H9 (cell line): ENCODE measurements around the gene ZNF407. TPM values are rescaled to one million over a fixed set of nuclear protein-coding genes. Genes with fewer than 3 reads are reported as not detected.

Experiments used
- DNase-seq: peaks from one replicate; pipeline ENCODE4 v3.0.0-alpha.2; 2017
- H2AFZ ChIP-seq: one replicate; pipeline ENCODE4 v1.6.1; 2013; ENCODE audit warnings: mild to moderate bottlenecking, low read length, control low read depth, moderate library complexity
- H2AK5ac ChIP-seq: 2 replicates; pipeline ENCODE4 v1.6.1; 2013; ENCODE audit warnings: low read length, control low read depth, mixed read lengths; ENCODE audit not compliant: insufficient read length
- H2BK120ac ChIP-seq: one replicate; pipeline ENCODE4 v1.6.1; 2013; ENCODE audit warnings: low read depth, mild to moderate bottlenecking, low read length, control low read depth, inconsistent platforms; ENCODE audit not compliant: poor library complexity, severe bottlenecking
- H2BK12ac ChIP-seq: 2 replicates; pipeline ENCODE4 v1.6.1; 2013; ENCODE audit warnings: low read length, control low read depth, mixed read lengths, low read depth; ENCODE audit not compliant: insufficient read length
- H2BK15ac ChIP-seq: 2 replicates; pipeline ENCODE4 v1.6.1; 2013; ENCODE audit warnings: low read depth, low read length, control low read depth
- H2BK20ac ChIP-seq: one replicate; pipeline ENCODE4 v1.6.1; 2013; ENCODE audit warnings: low read depth, mild to moderate bottlenecking, low read length, control low read depth, inconsistent platforms; ENCODE audit not compliant: poor library complexity, severe bottlenecking
- H2BK5ac ChIP-seq: 2 replicates; pipeline ENCODE4 v1.6.1; 2013; ENCODE audit warnings: low read length, control low read depth, mixed read lengths; ENCODE audit not compliant: insufficient read length
- H3K14ac ChIP-seq: 2 replicates; pipeline ENCODE4 v1.6.1; 2013; ENCODE audit warnings: low read length, control low read depth; ENCODE audit not compliant: insufficient read depth
- H3K18ac ChIP-seq: 2 replicates; pipeline ENCODE4 v1.6.1; 2013; ENCODE audit warnings: low read depth, mild to moderate bottlenecking, mixed read lengths, low read length, control low read depth; ENCODE audit not compliant: insufficient read length
- H3K23ac ChIP-seq: 2 replicates; pipeline ENCODE4 v1.6.1; 2013; ENCODE audit warnings: low read length, control low read depth, mixed read lengths, low read depth; ENCODE audit not compliant: insufficient read length
- H3K23me2 ChIP-seq: 2 replicates; pipeline ENCODE4 v1.6.1; 2013; ENCODE audit warnings: low read depth, mild to moderate bottlenecking, mixed read lengths, low read length, control low read depth; ENCODE audit not compliant: insufficient read length, poor library complexity, severe bottlenecking
- H3K27ac ChIP-seq: 2 replicates; pipeline ENCODE4 v1.5.1; 2013; ENCODE audit warnings: low read length, control low read depth, mixed read lengths, low read depth; ENCODE audit not compliant: insufficient read length
- H3K27me3 ChIP-seq: 2 replicates; pipeline ENCODE4 v1.6.1; 2013; ENCODE audit warnings: low read length, control low read depth, inconsistent platforms; ENCODE audit not compliant: insufficient read depth
- H3K4ac ChIP-seq: 2 replicates; pipeline ENCODE4 v1.6.1; 2013; ENCODE audit warnings: low read depth, mild to moderate bottlenecking, control low read depth, inconsistent platforms, low read length, moderate library complexity
- H3K4me1 ChIP-seq: 2 replicates; pipeline ENCODE4 v1.6.1; 2013; ENCODE audit warnings: low read length, control low read depth, inconsistent platforms; ENCODE audit not compliant: insufficient read depth
- H3K4me2 ChIP-seq: 2 replicates; pipeline ENCODE4 v1.6.1; 2013; ENCODE audit warnings: low read length, control low read depth, mixed read lengths; ENCODE audit not compliant: insufficient read length, insufficient read depth
- H3K56ac ChIP-seq: 2 replicates; pipeline ENCODE4 v1.6.1; 2013; ENCODE audit warnings: low read depth, mild to moderate bottlenecking, mixed read lengths, low read length, control low read depth; ENCODE audit not compliant: insufficient read length
- H3K79me1 ChIP-seq: 2 replicates; pipeline ENCODE4 v1.6.1; 2013; ENCODE audit warnings: low read depth, mild to moderate bottlenecking, moderate library complexity, low read length, control low read depth, inconsistent platforms; ENCODE audit not compliant: insufficient read depth, poor library complexity, severe bottlenecking
- H3K79me2 ChIP-seq: 2 replicates; pipeline ENCODE4 v1.6.1; 2013; ENCODE audit warnings: low read length, control low read depth, inconsistent platforms; ENCODE audit not compliant: insufficient read depth
- H3K9ac ChIP-seq: 2 replicates; pipeline ENCODE4 v1.6.1; 2013; ENCODE audit warnings: low read length, control low read depth, mixed read lengths; ENCODE audit not compliant: insufficient read length; ENCODE audit errors: extremely low read depth
- H3K9me3 ChIP-seq: one replicate; pipeline ENCODE4 v1.6.1; 2013; ENCODE audit warnings: low read depth, low read length, inconsistent platforms; ENCODE audit not compliant: control insufficient read depth
- H3T11ph ChIP-seq: one replicate; pipeline ENCODE4 v1.6.1; 2013; ENCODE audit warnings: mild to moderate bottlenecking, low read length, control low read depth, inconsistent platforms
- H4K20me1 ChIP-seq: one replicate; pipeline ENCODE4 v1.6.1; 2013; ENCODE audit not compliant: control insufficient read depth, insufficient read length, insufficient read depth
- H4K5ac ChIP-seq: 2 replicates; pipeline ENCODE4 v1.6.1; 2013; ENCODE audit warnings: low read depth, mild to moderate bottlenecking, mixed read lengths, low read length, control low read depth; ENCODE audit not compliant: insufficient read length
- H4K8ac ChIP-seq: replicated peaks from 2 replicates; pipeline ENCODE4 v1.6.1; 2013; ENCODE audit warnings: low read length, control low read depth, mixed read lengths, low read depth; ENCODE audit not compliant: insufficient read length
- H4K91ac ChIP-seq: 2 replicates; pipeline ENCODE4 v1.6.1; 2013; ENCODE audit warnings: low read depth, mild to moderate bottlenecking, moderate library complexity, mixed read lengths, low read length, control low read depth; ENCODE audit not compliant: insufficient read length
- H3K27ac Mint-ChIP-seq, 3 experiments: 2 replicates in 2 of 3; 3 replicates in 1 of 3; pipeline ENCODE4 v1.8.0; 2020 to 2021; ENCODE audit warnings: mixed read lengths in 3 of 3, mild to moderate bottlenecking in 1 of 3, moderate library complexity in 1 of 3
- H3K27me3 Mint-ChIP-seq: 2 replicates; pipeline ENCODE4 v1.8.0; 2021; ENCODE audit warnings: low read depth, mild to moderate bottlenecking, moderate library complexity, mixed read lengths
- H3K36me3 Mint-ChIP-seq, 3 experiments: 2 replicates in 2 of 3; 3 replicates in 1 of 3; pipeline ENCODE4 v1.8.0; 2020 to 2021; ENCODE audit warnings: low read depth in 3 of 3, mixed read lengths in 3 of 3; ENCODE audit not compliant: insufficient read depth in 1 of 3
- H3K4me1 Mint-ChIP-seq, 2 experiments: 2 replicates each; pipeline ENCODE4 v1.8.0; 2020; ENCODE audit warnings: mixed read lengths in 2 of 2
- H3K4me3 Mint-ChIP-seq, 2 experiments: 2 replicates in 1 of 2; 3 replicates in 1 of 2; pipeline ENCODE4 v1.8.0; 2020 to 2021; ENCODE audit warnings: mild to moderate bottlenecking in 2 of 2, mixed read lengths in 2 of 2, moderate library complexity in 1 of 2
- H3K9me3 Mint-ChIP-seq, 2 experiments: 2 replicates in 1 of 2; 3 replicates in 1 of 2; pipeline ENCODE4 v1.8.0; 2020; ENCODE audit warnings: mild to moderate bottlenecking in 2 of 2, mixed read lengths in 2 of 2, moderate library complexity in 1 of 2
- CTCF ChIP-seq: fragments of 200-600 bp; sonication (generic); conservative IDR thresholded peaks from 3 replicates; pipeline ENCODE4 v1.8.0; 2021; ENCODE audit warnings: antibody characterized with exemption, mild to moderate bottlenecking
- WGBS: extraction: QIAGEN DNeasy Blood & Tissue Kit; methylation state at CpG from one replicate; pipeline ENCODE4 v1.1.7; 2013; ENCODE audit warnings: missing lambda C conversion rate, low lambda C conversion rate, mixed read lengths; ENCODE audit not compliant: insufficient read length; ENCODE audit errors: extremely low coverage; 5-methylcytosine and 5-hydroxymethylcytosine counted together
- total RNA-seq: library from RNA; stranded (reverse); gene quantifications from 2 replicates; pipeline ENCODE4 v1.2.1, GENCODE V29; 2021

The ZNF407 gene
- total RNA-seq, 1 experiment from 2014 or later, result 8.7 TPM

- no peak for TF ChIP-seq CTCF
- Histone ChIP-seq H3K4ac (no peak overlapping the region), H3K9ac (no peak overlapping the region), H3T11ph (no peak overlapping the region), H3K23me2 (no peaks in the 10 kb centered on the region), H2BK5ac (no peak overlapping the region), H2BK20ac (no peak overlapping the region), H2AK5ac (no peak overlapping the region), H2AFZ (no peak overlapping the region), H3K4me1 (no peaks in the 10 kb centered on the region; the same call in 1 of the 2 replicates), H2BK15ac (no peak overlapping the region), H3K27me3 (no peaks in the 10 kb centered on the region), H3K23ac (no peak overlapping the region), H3K79me1 (no peaks in the 10 kb centered on the region), H4K8ac (no peak overlapping the region), H3K18ac (no peak overlapping the region), H3K4me2 (no peak overlapping the region), H2BK120ac (no peak overlapping the region), H2BK12ac (no peak overlapping the region), H4K5ac (no peak overlapping the region), H3K56ac (no peak overlapping the region), H3K27ac (no peak overlapping the region), H4K91ac (no peak overlapping the region), H3K9me3 (no peaks in the 10 kb centered on the region), H3K14ac (no peak overlapping the region), H3K79me2 (no peaks in the 10 kb centered on the region), H4K20me1 (no peaks in the 10 kb centered on the region)
- H3K36me3 Mint-ChIP-seq, result peaks cover 3 to 13% (median 11%) of the 10 kb centered on the region in 3 experiments; a peak in 4 of 7 replicates
- WGBS, result no CpG with 5 or more reads among the region's 6 CpGs
- no peaks in the 10 kb centered on the region for H3K27me3 Mint-ChIP-seq
- H3K27ac Mint-ChIP-seq, result no peak overlapping the region
- no peak for DNase-seq
- peaks cover 0 to 4% of the 10 kb centered on the region in 2 experiments; a peak in 3 of 4 replicates for H3K4me1 Mint-ChIP-seq
- no peak overlapping the region for H3K4me3 Mint-ChIP-seq
- no peaks in the 10 kb centered on the region for H3K9me3 Mint-ChIP-seq
Observed at GRCh38 chr18:74630804-74631203, 33.1 kb downstream of the ZNF407 start.
